Muscle of arm (tissue), 12 donors: ENCODE measurements around the gene CBFA2T2. TPM values are rescaled to one million over a fixed set of nuclear protein-coding genes. Genes with fewer than 3 reads are reported as not detected.
"Not testable (repeated sequence)": the region's sequence is repeated elsewhere in the genome, so short reads cannot be mapped to it uniquely, and the experiment has no call there.

ENCODE experiments used
- DNase-seq: peaks from one replicate; pipeline ENCODE4 v3.0.0-alpha.2; 2013
- polyA plus RNA-seq, 12 donors: library from polyadenylated mRNA; unstranded; fragments of 120-200 nt; gene quantifications; one replicate each; pipeline ENCODE4 v1.2.1, GENCODE V29; 2013; ENCODE audit not compliant: insufficient read length in 12 of 12

The CBFA2T2 gene
- polyA plus RNA-seq, 12 donors: 11.3 to 32.1 (median 14.0) TPM; not detected in 1

DNA sequence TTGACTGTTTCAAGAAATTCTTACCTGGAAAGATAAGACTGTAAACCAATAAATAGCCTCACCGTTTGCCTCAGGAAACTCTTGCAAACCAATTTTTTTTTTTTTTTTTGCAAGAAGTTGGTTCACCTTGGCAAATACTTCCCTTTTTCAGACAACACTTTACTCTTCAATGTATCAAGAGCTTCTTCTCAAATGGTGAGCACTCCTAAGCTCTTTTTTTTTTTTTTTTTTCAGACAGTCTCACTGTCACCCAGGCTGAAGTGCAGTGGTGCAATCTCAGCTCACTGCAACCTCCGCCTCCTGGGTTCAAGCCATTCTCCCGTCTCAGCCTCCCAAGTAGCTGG, 23.6 kb upstream of the CBFA2T2 start:
- no peak for DNase-seq

DNA sequence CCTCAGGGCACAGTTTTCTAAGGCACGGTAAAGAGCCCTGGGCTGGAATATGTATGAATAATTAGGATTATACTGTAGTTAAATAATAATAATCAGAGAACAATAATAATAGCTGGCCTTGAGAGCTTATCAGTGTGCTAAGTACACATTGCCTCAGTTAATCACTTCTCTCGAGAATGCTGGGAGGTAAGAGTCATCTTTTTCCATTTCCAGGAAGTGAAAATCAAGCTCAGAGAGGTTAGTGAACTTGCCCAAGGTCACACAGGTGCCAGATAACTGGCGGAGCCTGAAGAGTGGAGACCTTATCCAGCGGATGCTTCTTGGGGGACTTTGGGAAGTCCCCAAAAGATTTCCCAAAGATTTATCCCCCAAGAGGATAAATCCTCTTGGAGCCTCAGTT, 19.4 kb upstream of the CBFA2T2 start:
- DNase-seq: no peak

DNA sequence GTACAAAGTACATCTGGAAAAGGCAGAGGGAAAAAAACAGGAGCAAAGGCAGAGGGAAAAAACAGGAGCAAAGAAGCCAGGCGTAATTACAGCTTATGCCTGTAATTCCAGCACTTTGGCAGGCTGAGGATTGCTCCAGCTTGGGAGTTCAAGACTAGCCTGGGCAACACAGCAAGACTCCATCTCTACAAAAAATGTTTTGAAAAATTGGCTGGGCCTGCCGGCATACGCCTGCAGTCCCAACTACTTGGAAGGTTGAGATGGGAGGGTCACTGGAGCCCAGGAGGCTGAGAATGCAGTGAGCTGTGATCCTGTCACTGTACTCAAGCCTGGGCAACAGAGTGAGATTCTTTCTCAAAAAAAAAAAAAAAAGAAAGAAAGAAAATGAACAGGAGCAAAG, 19.0 kb upstream of the CBFA2T2 start:
- DNase-seq: no peak

GRCh38 chr20:33472868-33473435, 16.9 kb upstream of the CBFA2T2 start:
- no peak for DNase-seq

- DNase-seq: no peak
These were observed 15.6 kb upstream of the CBFA2T2 start for GRCh38 chr20:33474097-33474873.

GRCh38 chr20:33474963-33475362, 14.9 kb upstream of the CBFA2T2 start:
- no peak for DNase-seq

- no peak for DNase-seq
These were observed 14.3 kb upstream of the CBFA2T2 start for GRCh38 chr20:33475381-33476152.

DNA sequence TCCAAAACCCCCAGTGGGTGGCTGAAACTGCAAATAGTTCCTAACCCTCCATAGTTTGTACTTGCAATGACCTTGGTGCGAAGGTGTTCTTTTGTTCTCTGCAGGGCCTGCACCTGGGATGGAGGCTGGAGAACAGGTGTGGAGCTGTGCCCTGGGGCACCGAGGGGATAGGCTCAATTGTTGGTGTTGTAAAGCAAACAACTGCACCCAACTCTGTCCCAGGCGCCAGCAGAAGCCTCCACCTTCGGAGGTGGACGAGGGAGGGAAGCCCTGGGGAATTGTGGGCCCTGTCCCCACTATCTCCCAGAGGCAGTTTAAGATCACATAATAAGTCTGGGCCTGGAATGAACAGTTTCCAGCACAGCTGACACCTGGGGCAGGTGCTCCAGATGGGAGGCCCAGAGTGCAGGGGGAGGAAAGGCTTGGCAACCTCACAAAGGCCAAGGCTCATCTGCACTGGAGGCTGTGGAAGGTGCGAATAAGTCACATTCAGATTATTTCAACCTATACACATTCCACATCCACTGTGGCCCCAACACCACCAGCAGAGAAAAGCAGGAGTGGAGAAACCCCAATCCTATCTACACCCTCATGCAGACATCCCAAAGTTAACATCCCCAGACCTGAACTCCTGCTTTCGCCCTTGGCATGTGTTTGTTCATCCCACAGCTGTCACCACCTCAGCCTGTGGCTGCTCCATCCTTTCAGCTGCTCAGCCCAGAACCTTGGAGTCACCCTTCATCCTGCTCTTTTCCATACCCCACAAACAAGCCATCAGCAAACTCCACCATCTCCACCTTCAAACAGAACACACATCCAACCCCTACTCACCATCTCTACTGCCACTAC, 12.3 kb upstream of the CBFA2T2 start:
- no peak for DNase-seq

DNA sequence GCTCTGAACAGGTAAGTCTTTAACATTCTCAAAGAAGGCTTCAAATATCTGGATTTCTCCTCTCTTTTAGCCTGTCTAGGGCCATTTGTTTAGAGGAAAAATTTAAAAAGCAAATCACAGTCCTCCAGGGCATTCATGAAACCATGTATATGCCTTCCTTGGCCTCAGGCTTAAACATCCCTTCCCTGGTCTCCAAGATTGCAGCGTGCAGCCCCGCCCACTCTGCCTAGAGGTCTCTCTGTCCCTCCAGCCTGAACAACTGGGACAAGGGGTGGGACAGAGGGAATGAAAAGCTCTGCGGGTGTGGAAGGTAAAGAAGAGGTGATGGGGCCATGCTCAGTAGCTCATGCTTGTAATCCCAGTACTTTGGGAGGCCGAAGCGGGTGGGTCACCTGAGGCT, 9.8 kb upstream of the CBFA2T2 start:
- DNase-seq: no peak

- no peak for DNase-seq
These were observed 8.4 kb upstream of the CBFA2T2 start for GRCh38 chr20:33481431-33481941.

- DNase-seq: no peak
These were observed 7.3 kb upstream of the CBFA2T2 start for GRCh38 chr20:33482581-33482980.

- DNase-seq: not testable (repeated sequence)
These were observed 6.7 kb upstream of the CBFA2T2 start for GRCh38 chr20:33483186-33483585.

- DNase-seq: no peak
These were observed 1.7 kb upstream of the CBFA2T2 start for GRCh38 chr20:33488201-33488600.

DNA sequence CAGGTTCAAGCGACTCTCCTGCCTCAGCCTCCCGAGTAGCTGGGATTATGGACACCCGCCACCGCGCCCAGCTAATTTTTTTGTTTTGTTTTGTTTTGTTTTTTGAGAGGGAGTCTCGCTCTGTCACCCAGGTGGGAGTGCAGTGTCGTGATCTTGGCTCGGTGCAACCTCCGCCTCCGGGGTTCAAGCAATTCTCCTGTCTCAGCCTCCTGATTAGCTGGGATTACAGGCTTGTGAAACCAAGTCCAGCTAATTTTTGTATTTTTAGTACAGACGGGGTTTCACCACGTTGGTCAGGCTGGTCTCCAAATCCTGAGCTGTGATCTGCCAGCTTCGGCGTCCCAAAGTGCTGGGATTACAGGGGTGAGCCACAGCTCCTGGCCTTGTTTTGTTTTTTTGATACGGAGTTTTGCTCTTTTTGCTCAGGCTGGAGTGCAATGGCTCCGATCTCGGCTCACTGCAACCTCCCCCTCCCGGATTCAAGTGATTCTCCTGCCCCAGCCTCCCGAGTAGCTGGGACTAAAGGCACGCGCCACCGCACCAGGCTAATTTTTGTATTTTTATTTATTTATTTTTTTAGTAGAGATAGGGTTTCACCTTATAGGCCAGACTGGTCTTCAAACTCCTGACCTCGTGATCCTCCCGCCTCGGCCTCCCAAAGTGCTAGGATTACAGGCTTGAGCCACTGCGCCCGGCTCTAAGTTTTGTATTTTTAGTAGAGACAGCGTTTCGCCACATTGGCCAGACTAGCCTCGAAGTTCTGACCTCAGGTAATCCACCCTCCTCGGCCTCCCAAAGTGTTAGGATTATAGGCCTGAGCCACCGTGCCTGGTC, 1.0 kb upstream of the CBFA2T2 start:
- not testable (repeated sequence) for DNase-seq

DNA sequence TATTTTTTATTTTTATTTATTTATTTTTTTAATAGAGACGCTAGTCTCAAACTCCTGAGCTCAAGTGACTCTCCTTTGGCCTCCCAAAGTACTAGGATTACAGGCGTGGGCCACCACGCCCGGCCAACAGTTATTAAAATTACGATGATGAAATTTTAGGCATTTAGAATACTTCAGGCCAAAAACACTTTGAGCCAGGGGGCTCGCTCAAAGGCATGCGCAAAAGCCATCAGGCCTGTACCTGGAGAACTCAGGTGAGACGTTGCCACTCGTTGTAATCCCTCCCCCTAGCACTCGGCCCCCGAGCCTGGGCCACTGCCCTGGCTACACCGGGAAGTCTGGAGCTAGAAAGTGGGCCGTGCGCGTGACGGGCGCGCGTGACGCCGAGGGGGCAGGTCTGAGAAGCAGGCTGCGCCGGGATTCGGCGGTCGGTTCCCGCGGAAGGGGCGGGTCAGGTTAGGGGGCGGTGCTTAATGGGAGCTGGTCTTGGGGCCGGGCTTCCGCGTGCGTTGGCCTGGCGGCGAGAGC, 337 bp upstream of the CBFA2T2 start:
- peak; percentile 97 for DNase-seq

DNA sequence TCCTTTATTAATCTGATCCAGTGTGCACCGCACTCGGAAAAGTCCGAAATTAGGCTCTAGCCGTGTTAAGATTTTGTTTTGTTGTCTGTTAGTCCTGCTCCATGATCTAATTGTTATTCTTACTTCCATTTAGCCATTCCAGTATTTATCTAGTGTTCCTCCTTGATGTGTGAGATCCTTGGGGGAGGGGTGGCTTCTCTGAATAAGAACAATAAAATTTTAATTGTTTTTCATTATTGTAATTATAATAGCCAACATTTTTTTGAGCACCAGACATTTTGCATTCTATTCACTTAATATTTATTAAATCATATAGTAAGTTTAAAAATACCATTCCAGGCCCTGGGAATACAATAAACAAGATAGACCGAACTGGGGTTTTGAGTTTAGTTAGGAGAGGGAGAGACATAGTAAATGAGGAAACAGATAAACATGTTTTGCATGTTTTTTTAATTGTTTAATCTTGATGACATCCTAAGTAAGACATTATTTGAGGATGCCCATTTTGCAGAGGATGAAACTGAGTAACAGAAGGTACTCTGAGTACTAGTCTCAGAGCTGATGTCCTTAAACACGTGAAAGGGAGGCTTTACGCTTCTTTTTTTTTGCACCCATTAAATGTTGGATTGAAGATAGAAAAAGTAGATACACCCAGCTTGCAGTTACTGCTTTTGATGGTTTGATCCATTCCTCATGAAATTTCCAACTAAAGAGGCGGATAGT, 1.2 kb downstream of the CBFA2T2 start:
- no peak for DNase-seq

DNA sequence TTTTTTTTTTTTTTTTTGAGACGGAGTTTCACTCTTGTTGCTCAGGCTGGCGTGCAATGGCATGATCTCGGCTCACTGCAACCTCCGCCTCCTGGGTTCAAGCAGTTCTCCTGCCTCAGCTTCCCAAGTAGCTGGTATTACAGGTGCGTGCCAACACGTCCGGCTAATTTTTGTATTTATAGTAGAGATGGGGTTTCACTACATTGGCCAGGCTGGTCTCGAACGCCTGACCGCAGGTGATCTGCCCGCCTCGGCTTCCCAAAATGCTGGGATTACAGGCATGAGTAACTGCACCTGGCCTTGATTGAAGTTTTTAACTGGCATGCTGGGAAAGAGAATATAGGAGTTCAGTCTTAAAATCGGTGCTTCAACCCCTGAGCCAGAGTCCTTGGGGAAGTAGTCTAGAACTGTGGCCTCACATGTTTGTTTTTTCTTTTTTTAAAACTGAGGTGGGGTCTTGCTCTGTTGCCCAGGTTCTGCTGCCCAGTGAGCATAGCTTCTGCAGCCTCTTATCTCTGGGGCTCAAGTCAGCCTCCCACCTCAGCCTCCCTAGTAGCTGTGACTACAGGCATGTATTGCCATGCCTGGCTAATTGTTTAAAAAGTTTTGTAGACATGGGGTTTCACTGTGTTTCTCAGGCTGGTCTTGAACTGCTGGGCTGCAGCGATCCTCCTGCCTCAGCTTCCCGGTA, 3.3 kb downstream of the CBFA2T2 start:
- DNase-seq: no peak

DNA sequence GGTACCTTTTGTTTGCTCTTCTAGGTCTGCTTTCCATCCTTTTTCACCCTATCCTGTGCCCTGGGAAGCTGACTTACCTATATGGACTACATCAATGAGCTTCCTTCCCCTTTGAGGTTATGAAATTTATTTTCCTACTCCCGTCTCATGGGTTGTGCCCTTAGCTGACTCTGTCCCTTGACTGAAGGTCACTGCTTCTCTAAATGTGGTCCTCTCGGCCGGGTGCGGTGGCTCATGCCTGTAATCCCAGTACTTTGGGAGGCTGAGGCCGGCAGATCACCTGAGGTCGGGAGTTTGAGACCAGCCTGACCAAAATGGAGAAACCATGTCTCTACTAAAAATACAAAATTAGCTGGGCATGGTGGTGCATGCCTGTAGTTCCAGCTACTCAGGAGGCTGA, 6.9 kb downstream of the CBFA2T2 start:
- DNase-seq: not testable (repeated sequence)

DNA sequence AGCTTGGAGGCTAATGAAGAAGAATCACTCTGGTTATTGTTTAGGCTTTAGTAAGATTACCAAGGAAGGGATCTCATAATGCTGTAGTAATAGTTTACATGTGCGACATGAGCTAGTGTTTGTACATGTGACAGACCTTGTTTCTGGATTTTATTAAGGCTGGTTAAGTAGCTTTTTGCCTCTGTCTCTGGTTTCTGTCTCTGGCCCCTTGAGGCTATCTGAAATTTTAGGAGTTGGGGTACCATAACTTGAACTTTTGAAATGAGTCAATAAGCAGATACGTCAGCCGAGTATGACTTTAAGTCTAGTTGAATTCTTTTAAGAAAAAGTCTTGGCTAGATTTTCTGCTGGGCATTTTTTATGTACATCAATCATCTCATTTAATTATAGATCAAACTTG, 9.5 kb downstream of the CBFA2T2 start:
- DNase-seq: no peak
